OCI-LY1 (cell line): ENCODE data around the gene RASAL2.

ENCODE experiments used
- CTCF ChIP-seq: fragments of 200-600 bp; sonication (generic), shearing (Covaris generic); IDR thresholded peaks from 2 replicates; pipeline ENCODE4 v1.5.1; 2017; ENCODE audit warnings: mild to moderate bottlenecking, antibody characterized with exemption, low read length, moderate library complexity, mixed read lengths
- EZH2 ChIP-seq: fragments of 200-600 bp; sonication (generic), shearing (Covaris generic); IDR thresholded peaks from 2 replicates; pipeline ENCODE4 v1.8.0; 2017; ENCODE audit warnings: borderline replicate concordance, mixed run types, mild to moderate bottlenecking, antibody characterized with exemption, low read length, moderate library complexity, mixed read lengths

- TF ChIP-seq CTCF (no peak), EZH2 (no peak)
Observed at GRCh38 chr1:178388418-178389145, 294.7 kb downstream of the RASAL2 start.
